NCI-H345 treated with DMSO at 0.1 percent for 48 hours (cell line): ENCODE results near the gene ADARB2.
"Not testable (repeated sequence)": the region's sequence is repeated elsewhere in the genome, so short reads cannot be mapped to it uniquely, and the experiment has no call there.

Experiments
- DNase-seq: peaks from one replicate; lab custom pipeline; 2025; ENCODE audit not compliant: unreplicated experiment; lab: John Stamatoyannopoulos, UW

ADARB2 gene

DNA sequence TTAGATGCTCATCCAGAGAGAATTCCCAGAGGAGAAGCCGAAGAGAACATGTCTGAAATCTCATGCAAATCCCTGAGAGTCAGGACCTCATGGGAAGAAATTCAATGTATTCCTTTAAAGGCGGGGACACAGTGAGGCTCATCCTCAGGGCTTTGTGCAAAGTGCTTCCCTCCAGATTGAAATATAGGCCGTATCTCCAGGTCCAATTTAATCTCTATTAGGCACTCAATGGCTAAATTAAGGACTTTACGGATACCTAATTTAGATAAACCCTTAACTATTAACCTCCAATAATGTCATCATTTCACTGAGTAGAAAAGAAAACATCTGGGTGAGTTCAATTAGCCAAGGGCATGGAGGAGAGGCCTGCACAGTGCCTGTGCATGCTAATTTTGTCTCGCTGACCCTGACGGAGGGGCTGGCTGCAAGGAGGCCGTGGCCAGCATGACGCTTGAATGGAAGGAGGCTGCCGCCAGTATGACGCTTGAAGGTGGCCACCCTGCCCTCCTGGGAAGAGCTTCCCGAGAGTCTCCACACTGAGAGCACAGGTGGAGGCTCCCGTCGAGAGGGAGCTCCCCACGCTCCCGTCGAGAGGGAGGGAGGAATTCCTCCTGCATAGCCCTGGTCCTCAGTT, 287.6 kb downstream of the ADARB2 start:
- no peak for DNase-seq

GRCh38 chr10:1449021-1449420, 288.3 kb downstream of the ADARB2 start:
- DNase-seq, result no peak

DNA sequence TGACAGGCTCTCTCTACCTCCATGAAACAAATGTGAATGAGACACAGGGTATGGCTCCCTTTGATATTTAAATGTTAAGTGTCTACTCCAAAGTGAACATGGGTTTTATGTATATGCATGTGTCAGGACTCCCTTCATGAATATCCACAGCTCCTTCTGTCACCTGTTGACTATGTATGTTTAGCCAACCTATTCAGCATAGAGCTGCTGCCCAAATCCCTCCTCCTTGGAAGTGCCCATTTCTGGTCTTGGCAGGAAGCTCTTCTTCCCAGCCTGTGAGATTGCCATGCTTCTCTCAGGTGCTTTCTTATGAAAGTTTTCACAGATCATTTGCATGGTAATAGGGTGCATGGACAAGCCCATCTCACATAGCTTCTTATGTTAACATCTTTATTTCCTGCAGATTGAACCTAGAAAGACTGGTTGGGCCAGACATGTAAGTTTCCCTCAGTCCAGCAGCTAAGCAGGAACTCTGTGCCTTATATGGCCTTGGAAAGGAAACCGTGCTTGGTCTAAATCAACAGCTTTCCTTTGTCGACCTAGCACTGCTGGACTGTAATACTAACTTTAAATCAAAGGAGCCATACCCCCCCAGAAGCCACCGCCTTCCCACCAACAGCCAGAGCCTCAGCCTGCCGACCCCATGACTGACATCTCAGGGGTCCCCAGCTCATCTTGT, 288.9 kb downstream of the ADARB2 start:
- no peak for DNase-seq

GRCh38 chr10:1444826-1445225, 292.5 kb downstream of the ADARB2 start:
- DNase-seq, result no peak

GRCh38 chr10:1440897-1441296, 296.4 kb downstream of the ADARB2 start:
- no peak for DNase-seq

DNA sequence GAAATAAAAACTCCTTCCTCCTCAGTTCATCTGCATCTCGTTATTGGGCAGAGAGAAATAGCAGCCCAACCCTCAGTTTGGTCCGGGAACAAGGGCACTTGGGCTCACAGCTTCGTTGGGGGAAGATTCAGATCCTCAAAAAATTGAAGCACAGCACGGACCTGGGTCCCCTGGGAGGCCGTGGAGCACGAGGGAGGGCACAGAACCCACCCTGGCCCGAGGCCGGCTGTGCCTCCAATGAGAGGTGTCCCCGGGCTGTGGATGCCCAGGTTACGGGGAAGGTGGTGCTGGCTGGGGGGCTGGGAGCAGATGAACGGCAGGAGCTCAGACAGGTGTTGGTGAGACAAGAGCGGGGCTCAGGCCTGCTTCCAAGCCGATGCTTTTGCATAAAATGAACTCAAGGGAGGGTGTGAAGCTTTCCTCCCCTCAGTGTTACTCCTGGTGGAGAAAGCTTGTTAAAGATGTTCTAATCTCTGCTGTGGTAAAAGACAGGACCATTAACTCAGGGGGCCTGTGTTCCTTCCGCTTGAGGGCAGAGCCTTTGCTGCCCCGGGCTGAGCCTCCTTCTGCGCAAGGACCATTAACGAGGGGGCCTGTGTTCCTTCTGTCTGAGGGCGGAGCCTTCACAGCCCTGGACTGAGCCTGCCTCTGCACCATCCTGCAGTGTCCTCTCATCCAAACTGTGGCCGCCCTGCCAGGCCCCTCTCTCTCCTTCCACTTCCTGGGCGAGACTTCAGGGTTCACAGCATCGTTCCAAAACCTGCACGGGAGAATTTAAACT, 302.2 kb downstream of the ADARB2 start:
- DNase-seq, result peak; percentile 13

DNA sequence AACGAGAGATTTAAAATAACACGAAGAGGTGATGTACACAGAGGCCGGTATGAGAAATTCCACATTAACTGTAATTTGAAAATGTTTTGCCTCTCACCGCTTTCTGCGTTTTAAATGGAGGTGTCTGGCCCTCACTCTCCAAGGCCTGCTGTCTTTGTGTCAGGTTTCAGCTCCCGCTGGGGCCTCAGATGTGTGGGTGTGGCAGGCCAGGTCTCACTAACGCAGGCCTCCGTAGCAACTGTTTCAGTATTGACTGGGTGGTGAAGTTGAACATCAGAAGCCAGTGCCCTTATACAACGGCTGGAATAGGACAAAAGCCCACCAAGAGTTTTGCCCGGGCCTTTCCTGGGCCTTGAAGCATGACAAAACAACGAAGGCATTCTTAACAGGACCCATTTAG, 303.1 kb downstream of the ADARB2 start:
- peak; percentile 18 for DNase-seq

GRCh38 chr10:1432161-1432560, 305.2 kb downstream of the ADARB2 start:
- no peak for DNase-seq

DNA sequence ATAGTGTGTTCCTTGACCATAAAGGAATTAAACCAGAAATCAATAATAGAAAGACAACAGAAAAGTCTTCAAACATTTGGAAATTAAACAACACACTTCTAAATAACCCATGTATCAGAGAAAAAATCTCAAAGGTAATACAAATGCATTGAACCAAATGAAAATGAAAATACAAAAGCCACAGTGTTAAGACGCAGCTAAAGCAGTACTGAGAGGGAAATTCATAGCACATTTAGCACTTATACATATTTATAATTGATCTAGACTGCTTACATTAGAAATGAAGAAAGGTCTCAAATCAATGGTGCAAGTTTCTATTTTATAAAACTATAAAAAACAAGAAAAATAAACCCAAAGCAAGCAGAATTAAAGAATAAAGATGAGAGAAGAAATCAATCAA, 306.1 kb downstream of the ADARB2 start:
- no peak for DNase-seq

DNA sequence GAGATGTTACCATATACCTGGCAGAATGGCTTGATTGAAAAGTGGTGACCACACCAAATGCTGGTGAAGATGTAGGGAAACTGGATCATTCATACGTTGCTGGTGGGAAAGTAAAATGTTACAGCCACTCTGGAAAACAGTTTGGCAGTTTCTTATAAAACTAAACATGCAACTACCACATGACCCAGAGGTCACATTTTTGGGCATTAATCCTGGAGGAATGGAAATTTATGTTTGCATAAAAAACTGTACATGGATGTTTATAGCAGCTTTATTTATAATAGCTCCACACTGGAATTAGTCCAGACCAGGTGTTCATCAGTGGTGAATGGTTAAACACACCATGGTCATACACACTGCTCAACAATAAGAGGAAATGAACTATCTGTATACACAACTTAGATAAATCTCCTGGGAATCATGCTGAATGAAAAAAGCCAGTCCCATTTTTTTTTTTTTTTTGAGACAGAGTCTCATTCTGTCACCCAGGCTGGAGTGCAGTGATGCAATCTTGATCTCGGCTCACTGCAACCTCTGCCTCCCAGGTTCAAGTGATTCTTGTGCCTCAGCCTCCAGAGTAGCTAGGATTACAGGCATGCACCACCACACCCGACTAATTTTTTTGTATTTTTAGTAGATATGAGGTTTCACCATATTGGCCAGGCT, 309.7 kb downstream of the ADARB2 start:
- DNase-seq, result not testable (repeated sequence)

GRCh38 chr10:1426786-1427185, 310.5 kb downstream of the ADARB2 start:
- DNase-seq, result no peak

DNA sequence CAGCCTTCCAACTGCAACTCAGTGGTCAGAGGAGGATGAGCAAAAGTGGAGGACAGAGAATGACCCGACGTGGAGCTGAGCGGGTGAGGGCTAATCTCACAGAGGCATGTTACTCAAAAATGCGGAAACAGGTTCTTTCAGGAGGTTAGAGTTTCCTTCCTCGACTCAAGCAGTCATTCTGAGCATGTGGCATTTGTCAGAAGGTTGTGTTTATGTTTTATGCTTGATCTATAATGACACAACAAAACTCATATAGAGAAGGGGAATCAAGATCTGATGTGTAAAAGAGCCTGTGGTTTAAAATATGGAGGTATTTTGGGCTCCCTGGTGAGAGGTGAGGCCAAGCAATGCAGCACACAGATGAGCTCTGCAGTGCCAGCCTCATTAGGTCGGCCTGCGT, 311.4 kb downstream of the ADARB2 start:
- DNase-seq, result no peak

GRCh38 chr10:1424648-1425047, 312.7 kb downstream of the ADARB2 start:
- DNase-seq, result no peak

- no peak for DNase-seq
Observed at GRCh38 chr10:1423676-1424253, 313.6 kb downstream of the ADARB2 start.

- no peak for DNase-seq
Observed at GRCh38 chr10:1422275-1422674, 315.1 kb downstream of the ADARB2 start.

DNA sequence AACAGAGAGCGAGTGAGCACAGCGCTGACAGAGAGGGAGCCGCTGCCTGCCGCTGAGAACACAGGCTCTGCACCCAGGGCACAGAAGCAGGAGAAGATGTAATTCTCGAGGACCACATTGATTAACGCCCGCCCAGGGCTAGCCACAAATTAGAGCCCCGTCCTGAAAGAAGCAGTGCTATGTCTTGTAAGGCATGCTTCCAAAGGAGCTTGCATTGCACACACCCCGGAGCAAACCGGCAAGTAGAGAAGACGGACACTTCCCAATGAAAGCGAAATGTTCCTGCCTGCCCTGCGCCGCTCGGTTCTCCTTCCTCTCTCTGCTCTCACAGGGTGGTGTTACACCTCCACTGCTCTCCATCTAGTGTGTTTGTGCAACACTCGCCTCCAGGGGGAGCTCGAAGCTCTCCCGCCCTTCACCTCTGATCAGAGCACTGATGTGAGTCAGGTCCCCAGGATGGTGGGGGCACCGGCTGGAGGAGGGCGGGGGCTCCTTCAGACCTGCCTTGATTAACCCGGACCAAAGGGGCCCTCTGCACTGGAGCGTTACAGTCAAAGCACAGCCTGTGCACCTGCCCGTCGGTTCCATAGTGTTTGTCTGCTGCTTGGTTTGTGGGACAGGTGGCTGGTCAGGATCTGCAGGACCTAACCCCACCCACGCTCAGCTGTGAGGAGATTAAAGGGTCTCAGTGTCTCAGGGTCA, 316.5 kb downstream of the ADARB2 start:
- peak; percentile 73 for DNase-seq

DNA sequence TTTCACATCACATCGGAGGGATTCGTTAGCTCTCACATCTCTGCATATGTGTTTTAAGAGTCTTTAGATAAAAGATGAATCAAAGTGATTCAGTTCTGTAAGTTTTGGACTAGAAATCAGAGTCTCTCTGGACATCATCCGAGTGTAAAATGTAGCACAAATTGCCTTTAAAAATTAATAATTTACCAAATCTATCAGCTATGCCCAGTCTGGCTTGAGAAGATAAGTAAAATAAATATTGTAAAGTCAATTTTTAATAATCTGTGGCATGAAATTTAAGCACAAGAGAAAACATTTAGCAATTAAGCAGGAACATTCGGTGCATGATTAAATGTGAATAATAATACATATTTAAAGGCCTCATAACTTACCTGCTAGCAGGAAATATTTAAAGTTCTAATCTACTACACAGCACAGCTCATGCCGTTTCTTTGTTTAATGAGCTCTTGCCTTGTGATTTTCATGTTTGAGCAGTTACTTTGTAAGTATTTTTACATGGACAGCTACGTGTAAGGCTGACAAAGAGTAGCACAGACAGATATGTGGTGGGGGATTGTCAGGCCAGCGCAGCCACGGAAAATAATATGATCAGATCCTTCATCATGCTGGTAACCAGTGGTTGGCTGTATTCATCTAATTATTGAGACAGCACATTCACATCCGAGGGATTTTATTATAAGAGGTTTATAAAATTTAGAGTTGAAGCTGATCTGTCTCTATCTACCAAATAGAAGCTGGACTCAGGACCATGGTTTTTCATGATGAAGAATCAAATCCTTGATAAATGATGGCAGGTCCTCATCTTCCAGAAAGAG, 317.3 kb downstream of the ADARB2 start:
- no peak for DNase-seq

DNA sequence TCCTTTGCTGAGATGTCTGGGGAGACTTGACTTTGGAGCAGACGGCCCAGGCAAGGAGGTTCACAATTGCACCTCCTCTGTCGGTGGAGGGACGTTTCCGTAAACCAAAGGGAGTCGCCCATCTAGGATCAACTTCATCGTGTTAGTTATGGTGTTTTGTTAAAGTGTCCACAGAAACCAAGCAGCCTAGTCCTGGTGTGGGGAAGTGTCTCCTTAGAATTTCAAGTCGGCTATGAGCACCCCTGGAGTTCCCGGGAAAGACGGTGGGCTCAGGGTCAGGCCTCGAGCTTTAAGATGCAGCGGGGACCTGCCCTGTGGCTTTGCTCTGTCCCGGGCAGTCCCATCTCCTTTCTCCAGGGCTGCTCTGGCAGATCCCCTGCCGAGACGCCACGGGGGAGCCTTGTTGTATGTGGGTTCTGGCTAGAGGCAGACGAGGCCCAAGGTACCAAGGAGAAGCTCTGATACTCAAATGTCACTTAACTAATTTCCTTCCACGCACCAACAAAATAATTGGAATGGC, 319.2 kb downstream of the ADARB2 start:
- DNase-seq, result no peak

GRCh38 chr10:1417574-1417973, 319.8 kb downstream of the ADARB2 start:
- DNase-seq, result no peak
